Left cardiac atrium (tissue), 4 donors: Measurements from ENCODE around the gene FUT1. TPM values are rescaled to one million over a fixed set of nuclear protein-coding genes. Genes with fewer than 3 reads are reported as not detected.
"Not testable (repeated sequence)": the region's sequence is repeated elsewhere in the genome, so short reads cannot be mapped to it uniquely, and the experiment has no call there.

Experiments
- ATAC-seq, 2 donors: fragments of 200-7000 bp; cut with Tn5 transposase; one replicate each; pipeline ENCODE4 v1.9.1; 2020; ENCODE audit warnings: mild to moderate bottlenecking in 2 of 2, moderate library complexity in 2 of 2
- DNase-seq: peaks from one replicate; pipeline ENCODE4 v3.0.0-alpha.2; 2020
- intact Hi-C, 2 donors: fragments of 100-400 bp; cut with DNase I; formaldehyde crosslinking; loops; one replicate each; pipeline versions ENCODE4 v1.14.1 to v1.15.1; 2022 to 2023
- long read RNA-seq: library from polyadenylated mRNA; unstranded; transcript quantifications from one replicate; pipeline ENCODE4 v2.0.0, GENCODE V29; 2021
- total RNA-seq, 2 donors: library from RNA; stranded (reverse); fragmentation: NEBNext Ultra II Directional; extraction: Animal tissue kit (Norgen Biotek cat#: 25700); gene quantifications; one replicate each; pipeline ENCODE4 v1.2.1, GENCODE V29; 2021
- donor health status: DM: no; HTN: yes; CAD: no.
- donor health status: DM: no; HTN: yes; CAD: no; lungs with severe emphysema.
- donor health status: DM: yes; HTN: yes; CAD: no.
- donor health status: Dilated cardiomyopathy.

The FUT1 gene
- total RNA-seq: 1 to 10 TPM; 2.1 to 3.5 TPM
- long read RNA-seq, partial matches to known transcripts: 5 of 11 reads
- long read RNA-seq, other reads (novel, unspliced or antisense): 6 of 11 reads

DNA sequence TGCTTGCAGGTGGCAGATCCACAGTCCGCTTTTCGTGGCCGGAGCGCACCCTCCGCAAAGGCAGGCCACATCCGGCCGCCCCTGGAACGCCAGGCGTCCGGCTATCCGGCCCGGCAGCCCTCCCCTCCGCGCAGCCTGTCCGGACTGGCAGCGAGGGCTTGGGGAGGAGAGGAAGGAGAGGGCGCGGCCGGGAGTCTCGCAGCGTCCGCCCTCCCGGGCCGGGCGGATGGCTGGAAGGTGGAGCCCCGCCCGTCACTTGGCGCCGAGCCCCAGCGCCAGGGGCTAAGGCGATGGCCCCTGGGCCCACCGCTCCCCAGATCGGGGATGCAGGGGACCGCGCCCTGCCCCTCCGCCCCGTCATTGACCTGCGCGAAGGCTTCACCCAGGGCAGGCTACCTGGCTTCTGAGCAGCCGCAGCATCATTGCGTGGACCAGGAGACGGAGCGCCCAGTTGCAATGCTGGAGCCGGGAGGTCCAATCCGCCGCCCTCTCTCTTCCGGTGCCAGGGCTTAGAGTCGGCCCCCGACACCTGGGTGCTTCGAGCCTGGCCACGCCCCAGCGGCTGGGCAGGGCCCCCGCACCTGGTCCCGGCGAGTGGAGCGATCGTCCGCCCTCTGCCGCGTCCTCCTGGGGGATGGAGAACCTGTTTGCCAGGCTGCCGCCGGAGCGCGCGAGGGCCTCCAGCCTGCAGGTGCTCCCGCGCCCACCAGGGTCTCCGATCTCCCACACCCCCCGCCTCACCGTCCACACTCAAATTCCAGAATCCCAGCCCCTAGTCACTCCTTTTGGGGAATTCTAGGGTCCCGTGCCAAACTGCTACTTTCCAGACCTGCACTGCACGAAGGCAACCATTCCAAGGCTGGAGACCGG is at the start of gene FUT1:
TSS of gene FUT1 (minus strand) at position 146 of the 870 bp plus-strand sequence. CDS start 1,360 bp downstream, outside the sequence.
- ATAC-seq (peak; percentile 85 to 92), DNase-seq (peak; percentile 80)
- intact Hi-C loops: no loop called here

DNA sequence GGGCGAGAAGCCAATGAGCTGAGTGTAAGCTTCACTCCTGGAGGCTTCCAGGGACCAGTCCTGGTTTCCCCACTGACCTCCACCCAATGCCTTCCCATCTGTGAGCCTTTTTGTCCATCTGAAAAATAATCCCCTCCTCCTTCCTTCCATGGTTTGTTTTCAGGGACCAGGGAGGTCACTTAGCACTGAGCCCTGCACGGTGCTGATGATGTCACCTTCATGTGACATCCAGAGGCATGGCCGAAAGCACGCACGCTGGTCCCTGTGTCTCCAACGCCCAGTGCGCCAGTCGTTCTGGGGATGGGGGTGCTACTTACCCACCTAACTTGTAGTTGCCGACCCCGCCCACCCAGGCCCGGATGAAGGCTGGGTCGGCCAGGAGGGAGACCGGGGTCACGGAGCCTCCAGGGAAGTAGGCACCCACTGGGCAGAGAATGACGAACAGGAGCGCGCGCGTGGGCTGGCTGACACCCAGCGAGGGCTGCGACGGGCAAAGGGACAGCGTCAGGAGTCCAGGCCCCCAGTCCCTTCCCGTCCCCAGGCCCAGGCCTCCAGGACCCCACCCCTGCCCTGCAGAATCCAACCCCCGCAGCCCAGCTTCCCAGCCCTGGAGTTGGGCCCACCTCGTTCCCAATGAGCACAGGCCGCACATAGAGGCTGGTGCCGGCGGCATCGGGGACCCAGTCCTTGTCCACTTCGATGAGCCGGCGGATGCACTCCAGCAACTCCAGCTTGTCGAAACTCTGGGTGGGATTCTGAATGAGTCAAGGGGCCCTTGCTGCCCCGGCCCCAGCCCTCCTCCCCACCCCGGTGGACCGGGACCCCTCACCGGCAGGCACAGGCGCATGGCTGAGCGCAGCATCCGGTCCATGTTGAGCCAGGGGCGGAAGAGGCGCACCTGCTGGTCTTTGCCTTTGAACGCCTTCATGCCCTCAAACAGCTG is 47.2 kb upstream of the FUT1 start:
- DNase-seq (no peak), ATAC-seq (no peak)
- intact Hi-C loops: no loop called here

DNA sequence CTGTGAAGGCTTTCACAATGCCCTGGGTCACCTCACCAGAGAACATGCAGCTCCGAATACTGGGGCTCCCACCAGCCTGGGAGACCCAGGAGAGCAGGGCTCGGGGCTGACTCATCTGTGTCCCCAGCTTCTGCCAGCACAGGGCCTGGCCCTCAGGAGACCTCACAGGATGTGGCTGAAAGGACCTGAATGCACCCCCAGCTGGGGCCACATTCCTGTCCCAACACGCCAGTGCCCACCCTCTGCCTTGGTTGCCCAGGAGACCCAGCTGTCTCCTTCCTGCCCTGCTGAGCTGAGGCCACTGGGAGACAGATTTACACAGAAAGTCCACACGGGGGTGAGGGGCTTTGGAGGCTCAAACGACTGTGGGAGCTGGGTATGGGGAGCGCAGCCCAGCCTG is 46.5 kb upstream of the FUT1 start:
- intact Hi-C loops: no loop called here
- ATAC-seq: no peak
- DNase-seq: no peak

GRCh38 chr19:48797103-48797502 is 44.7 kb upstream of the FUT1 start:
- ATAC-seq (no peak), DNase-seq (no peak)
- intact Hi-C loops: no loop called here

- DNase-seq (no peak), ATAC-seq (no peak)
- intact Hi-C loops: no loop called here
Measured at GRCh38 chr19:48796298-48797083, 44.0 kb upstream of the FUT1 start.

- ATAC-seq (peak; percentile 38 to 77), DNase-seq (peak; percentile 56)
- intact Hi-C loops: loop anchor here (1.0 to 2.0 kb wide), 2 partner anchors 40 to 41 kb away; partner anchors contain the start of gene HSD17B14 (in 1 of the 2)
Measured at GRCh38 chr19:48795685-48796070, 43.2 kb upstream of the FUT1 start.

GRCh38 chr19:48795055-48795684 is 42.7 kb upstream of the FUT1 start:
- ATAC-seq (peak; percentile 98 to 99), DNase-seq (peak; percentile 94)
- intact Hi-C loops: loop anchor here (1.0 to 2.0 kb wide), 2 partner anchors 40 to 42 kb away; partner anchors contain the start of gene HSD17B14 (in 1 of the 2)

DNA sequence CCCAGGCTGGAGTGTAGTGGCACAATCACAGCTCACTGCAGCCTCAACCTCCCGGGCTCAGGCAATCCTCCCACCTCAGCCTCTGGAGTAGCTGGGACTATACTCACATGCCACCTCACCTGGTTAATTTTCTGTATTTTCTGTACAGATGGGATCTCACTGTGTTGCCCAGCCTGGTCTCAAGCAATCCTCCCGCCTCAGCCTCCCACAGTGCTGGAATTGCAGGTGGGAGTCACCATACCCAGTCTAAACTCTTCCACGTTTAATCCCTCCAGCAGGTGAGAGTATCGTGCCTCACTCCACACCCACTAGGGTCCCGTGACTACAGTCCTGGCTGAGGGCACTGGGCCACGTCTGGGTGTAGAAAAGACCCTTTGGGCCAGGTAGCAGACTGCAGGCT is 41.9 kb upstream of the FUT1 start:
- DNase-seq (no peak), ATAC-seq (no peak)
- intact Hi-C loops: loop anchor here in 1 of 2 donors (2.0 kb wide), 1 partner anchor 43 kb away; the partner anchor contains the start of gene HSD17B14

- intact Hi-C loops: no loop called here
- no peak for DNase-seq
- no peak for ATAC-seq
Measured at GRCh38 chr19:48793271-48793670, 40.8 kb upstream of the FUT1 start.

- intact Hi-C loops: loop anchor here in 1 of 2 donors (5.0 kb wide), 1 partner anchor 185 kb away; no protein-coding TSS in a partner anchor
- ATAC-seq, DNase-seq: not testable (repeated sequence)
Measured at GRCh38 chr19:48787331-48787730, 34.9 kb upstream of the FUT1 start.

DNA sequence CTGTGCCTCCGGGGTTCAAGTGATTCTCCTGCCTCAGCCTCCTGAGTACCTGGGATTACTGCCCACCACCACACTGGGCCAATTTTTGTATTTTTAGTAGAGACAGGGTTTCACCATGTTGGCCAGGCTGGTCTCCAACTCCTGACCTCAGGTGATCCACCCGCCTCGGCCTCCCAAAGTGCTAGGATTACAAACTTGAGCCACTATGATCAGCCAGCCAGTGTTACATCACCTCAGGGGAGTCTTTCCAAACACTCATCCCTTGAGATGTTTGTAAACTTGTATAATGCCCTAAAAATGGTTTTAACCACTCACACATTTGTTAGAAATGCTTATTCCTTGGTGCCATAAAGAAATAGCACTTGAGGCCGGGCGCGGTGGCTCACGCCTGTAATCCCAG is 34.0 kb upstream of the FUT1 start:
- not testable (repeated sequence) for DNase-seq, ATAC-seq
- intact Hi-C loops: loop anchor here in 1 of 2 donors (5.0 kb wide), 1 partner anchor 186 kb away; no protein-coding TSS in a partner anchor

DNA sequence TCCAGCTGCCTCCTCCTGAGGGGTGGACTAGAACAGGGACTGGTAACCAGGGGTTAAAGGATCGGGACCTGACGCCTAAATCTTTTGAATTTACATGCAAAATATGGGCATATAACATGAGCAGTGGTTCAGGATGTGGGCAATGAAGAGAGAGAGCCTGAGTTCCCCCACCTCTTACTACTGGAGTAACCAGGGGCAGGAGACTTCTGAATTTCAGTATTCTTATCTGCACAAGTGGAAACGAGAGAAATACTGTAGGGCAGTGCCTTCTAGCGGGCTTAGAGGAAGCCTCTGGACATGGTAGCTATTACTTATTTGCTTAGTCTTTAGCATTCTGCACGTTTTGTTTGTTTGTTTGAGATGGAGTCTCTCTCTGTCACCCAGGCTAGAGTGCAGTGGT is 32.1 kb upstream of the FUT1 start:
- intact Hi-C loops: no loop called here
- no peak for ATAC-seq
- no peak for DNase-seq

DNA sequence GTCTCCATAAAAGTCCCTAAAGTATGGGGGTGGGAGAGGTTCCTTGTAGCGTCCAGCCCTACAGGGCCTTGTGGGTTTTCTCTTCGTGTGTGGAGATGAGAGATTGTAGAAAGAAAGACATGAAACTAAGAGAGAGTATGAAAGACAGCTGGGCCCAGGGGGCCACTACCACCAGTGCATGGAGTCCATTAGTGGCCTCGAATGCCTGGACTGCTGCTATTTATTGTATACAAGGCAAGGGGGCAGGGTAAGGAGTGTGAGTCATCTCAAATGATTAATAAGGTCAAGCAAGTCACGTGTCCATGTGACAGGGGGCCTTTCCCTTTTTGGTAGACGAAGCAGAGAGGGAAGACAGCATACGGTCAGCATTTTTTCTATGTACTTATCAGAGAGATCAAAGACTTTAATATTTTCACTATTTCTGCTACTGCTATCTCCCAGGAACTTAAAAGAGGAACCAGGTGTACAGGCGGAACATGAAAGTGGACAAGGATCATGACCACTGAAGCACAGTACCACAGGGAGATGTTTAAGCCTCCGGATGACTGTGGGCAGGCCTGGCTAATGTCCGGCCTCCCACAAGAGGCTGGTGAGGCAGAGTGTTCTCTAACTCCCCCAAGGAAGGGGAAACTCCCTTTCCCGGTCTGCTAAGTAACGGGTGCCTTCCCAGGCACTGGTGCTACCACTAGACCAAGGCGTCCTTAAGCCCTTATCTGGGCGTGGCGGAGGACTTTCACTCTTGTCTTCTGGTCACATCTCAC is 28.4 kb upstream of the FUT1 start:
- intact Hi-C loops: no loop called here
- peak in 1 of 2 donors; percentile 23 for ATAC-seq
- DNase-seq: no peak

DNA sequence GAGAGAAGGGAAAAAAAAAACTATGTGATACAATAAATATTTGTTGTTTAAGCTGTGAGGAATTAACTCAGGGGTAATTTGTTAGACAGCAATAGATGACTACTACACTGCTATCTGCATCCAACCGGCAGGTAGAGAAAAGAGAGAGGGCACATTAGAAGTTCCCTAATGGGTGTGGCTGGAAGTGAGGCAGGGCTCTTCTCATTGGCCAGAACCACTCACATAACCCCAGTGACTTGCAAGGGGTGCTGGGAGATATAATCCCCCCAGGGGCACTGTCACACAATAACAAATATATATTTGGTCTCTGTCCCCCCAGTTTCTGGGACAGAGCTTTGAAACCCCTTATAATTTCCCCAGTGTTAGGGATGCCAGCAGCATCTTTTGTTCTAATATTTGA is 27.2 kb upstream of the FUT1 start:
- ATAC-seq (no peak), DNase-seq (no peak)
- intact Hi-C loops: no loop called here

DNA sequence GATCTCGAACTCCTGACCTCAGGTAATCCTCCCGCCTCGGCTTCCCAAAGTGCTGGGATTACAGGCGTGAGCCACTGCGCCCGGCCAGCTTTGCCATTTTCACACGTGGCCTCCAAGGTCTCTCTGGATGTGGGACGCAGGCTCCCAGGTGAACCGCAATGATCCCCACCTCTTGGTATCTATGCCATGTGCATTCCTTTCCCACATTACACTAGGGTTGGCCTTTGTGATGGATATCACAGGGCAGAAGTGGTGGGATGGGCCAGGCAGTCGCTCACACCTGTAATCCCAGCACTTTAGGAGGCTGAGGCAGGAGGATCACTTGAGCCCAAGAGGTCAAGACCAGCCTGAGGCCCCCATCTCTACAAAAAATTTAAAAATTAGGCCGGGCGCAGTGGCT is 25.3 kb upstream of the FUT1 start:
- no peak for DNase-seq
- no peak for ATAC-seq
- intact Hi-C loops: no loop called here

DNA sequence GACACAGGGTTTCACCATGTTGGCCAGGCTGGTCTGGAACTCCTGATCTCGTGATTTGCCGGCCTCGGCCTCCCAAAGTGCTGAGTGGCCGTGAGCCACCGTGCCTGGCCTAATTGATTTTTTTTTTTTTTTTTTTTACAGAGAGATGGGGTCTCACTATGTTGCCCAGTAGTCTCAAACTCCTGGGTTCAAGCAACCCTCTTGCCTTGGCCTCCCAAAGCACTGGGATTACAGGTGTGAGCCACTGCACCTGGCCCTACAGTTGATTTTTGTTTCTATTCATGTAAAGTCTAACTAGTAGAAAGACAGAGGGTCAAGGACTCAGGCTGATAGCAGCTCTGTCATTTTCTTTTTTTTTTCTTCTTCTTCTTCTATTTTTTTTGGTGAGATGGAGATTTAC is 24.7 kb upstream of the FUT1 start:
- intact Hi-C loops: no loop called here
- ATAC-seq: no peak
- no peak for DNase-seq

DNA sequence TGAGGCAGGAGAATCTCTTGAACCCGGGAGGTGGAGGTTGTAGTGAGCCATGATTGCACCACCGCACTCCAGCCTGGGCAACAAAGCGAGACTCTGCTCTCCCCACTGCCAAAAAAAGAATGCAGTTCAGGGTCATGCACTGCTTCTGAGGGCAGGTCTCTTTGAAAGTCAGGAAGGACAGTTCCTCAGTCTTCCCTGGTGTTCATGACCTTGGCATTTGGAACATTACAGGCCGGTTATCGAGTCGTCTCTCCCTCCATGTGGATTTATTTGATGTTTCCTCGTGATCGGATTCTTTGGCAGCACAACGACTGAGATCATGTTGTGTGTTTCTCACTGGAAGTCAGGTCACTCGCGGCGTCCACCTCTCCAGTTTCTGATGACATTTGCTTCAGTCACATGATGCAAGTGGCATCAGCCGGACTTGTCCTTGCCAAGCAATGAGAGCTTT is 20.1 kb upstream of the FUT1 start:
- ATAC-seq (peak in 1 of 2 donors; percentile 48), DNase-seq (peak; percentile 58)
- intact Hi-C loops: no loop called here
